Tibial nerve (tissue), 4 donors: ENCODE data around the gene PARP4. TPM values are rescaled to one million over a fixed set of nuclear protein-coding genes. Genes with fewer than 3 reads are reported as not detected.

Experiments used
- DNase-seq, 2 donors: peaks; one replicate each; pipeline ENCODE4 v3.0.0-alpha.2; 2019; ENCODE audit warnings: low spot score in 2 of 2
- H3K27ac ChIP-seq, 4 donors: fragments of 200-600 bp; sonication (generic) in 3 of 4; one replicate each; pipeline ENCODE4 v1.5.1; 2017 to 2019; ENCODE audit warnings: mild to moderate bottlenecking in 1 of 4
- H3K27me3 ChIP-seq, 2 donors: fragments of 200-600 bp; sonication (generic) in 1 of 2; one replicate each; pipeline versions ENCODE4 v1.5.1 to v1.6.0; 2017 to 2019
- H3K36me3 ChIP-seq, 3 donors: fragments of 200-600 bp; sonication (generic); one replicate each; pipeline ENCODE4 v1.5.1; 2018 to 2019
- H3K4me1 ChIP-seq, 4 donors: fragments of 200-600 bp; sonication (generic) in 3 of 4; one replicate each; pipeline ENCODE4 v1.5.1; 2017 to 2019
- H3K4me3 ChIP-seq, 4 donors: fragments of 200-600 bp; sonication (generic) in 3 of 4; one replicate each; pipeline ENCODE4 v1.5.1; 2017 to 2019; ENCODE audit warnings: mild to moderate bottlenecking in 1 of 4, moderate library complexity in 1 of 4
- H3K9me3 ChIP-seq, 4 donors: fragments of 200-600 bp; sonication (generic) in 3 of 4; one replicate each; pipeline ENCODE4 v1.5.1; 2017 to 2019
- EP300 ChIP-seq, 2 donors: sonication (generic); formaldehyde crosslinking; IDR thresholded peaks; one replicate each; pipeline ENCODE4 v1.6.1; 2017; ENCODE audit warnings: antibody characterized with exemption in 2 of 2, mild to moderate bottlenecking in 1 of 2
- POLR2A ChIP-seq, 2 donors: fragments of 450-650 bp; IDR thresholded peaks; one replicate each; pipeline ENCODE4 v1.6.1; 2017; ENCODE audit warnings: antibody characterized with exemption in 2 of 2, mild to moderate bottlenecking in 2 of 2, moderate library complexity in 2 of 2
- WGBS, 2 donors: methylation state at CpG; one replicate each; pipeline ENCODE4 v1.1.5; 2018; 5-methylcytosine and 5-hydroxymethylcytosine counted together
- total RNA-seq, 4 donors: library from RNA; depleted of rRNA; stranded (reverse); fragments of >200 nt; gene quantifications; one replicate each; pipeline ENCODE4 v1.1.0, GENCODE V29; 2016
- TF ChIP-seq, protein P1 (sequence below), 5 experiments: fragments of 200-600 bp in 3 of 5; fragments of 450-650 bp in 2 of 5; sonication (generic) in 3 of 5; IDR thresholded peaks; one replicate each; pipeline ENCODE4 v1.5.1; 2016 to 2019; ENCODE audit warnings: antibody characterized with exemption in 5 of 5, mild to moderate bottlenecking in 3 of 5, moderate library complexity in 2 of 5

The PARP4 gene
- total RNA-seq, 4 donors from 2014 or later = 44.4 to 51.0 (median 46.8) TPM

DNA sequence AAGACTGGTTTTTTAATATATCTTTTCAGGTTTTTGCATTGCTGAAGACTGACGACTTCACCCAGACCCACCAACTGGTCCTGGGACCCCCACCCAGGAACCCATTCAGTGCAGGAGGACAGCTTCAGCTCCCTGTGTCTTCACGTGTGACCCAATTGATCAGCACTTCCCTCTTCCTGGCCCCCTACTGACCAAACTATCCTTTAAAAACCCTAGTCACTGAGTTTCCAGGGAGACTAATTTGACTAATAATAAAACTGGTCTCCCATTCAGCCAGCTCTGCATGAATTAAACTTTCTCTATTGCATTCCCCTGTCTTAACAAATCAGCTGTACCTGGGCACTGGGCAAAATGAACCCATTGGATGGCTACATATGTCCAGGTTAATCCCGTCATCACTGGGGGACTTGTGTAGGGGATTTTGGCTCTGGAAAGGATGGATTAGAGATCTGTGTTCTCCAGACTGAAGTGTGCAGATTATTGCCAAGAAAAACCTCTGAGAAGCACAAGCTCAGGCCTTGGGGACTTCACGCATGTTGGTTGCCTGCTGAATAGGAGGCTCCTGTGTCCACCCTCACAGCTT, 16.3 kb upstream of the PARP4 start:
- Histone ChIP-seq H3K4me3 (no peak overlapping the region), H3K36me3 (no peaks in the 10 kb centered on the region), H3K9me3 (no peaks in the 10 kb centered on the region)

DNA sequence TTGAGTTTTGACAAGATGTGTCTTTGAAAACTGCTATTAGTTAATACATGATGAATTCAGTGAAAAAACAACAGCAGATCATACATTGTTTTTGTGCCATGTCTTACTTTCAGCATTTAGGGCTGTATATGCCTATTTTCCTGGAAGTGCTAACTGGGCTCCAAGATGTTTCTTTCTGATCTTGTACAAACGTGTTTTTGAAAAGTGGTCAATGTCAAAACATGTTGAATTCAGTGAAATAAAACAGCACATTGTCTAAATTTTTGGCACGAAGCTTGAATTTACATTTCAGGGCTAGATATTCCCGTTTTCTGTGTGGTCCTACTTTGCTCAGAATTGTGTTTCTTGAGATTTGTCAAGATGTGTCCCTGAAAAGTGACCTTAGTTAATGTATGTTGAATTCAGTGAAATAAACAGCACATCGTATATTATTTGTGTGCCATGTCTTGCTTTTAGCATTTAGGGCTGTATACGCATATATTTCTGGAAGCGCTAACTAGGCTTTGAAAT, 14.7 kb upstream of the PARP4 start:
- Histone ChIP-seq H3K9me3 (no peaks in the 10 kb centered on the region), H3K27me3 (peaks cover 0 to 10% of the 10 kb centered on the region in 2 donors), H3K4me1 (no peaks in the 10 kb centered on the region), H3K27ac (no peak overlapping the region), H3K36me3 (no peaks in the 10 kb centered on the region), H3K4me3 (no peak overlapping the region)
- TF ChIP-seq POLR2A (IDR thresholded peaks at IDR 0.05) (no peak), EP300 (IDR thresholded peaks at IDR 0.05) (no peak)
- TF ChIP-seq, protein P1, sequence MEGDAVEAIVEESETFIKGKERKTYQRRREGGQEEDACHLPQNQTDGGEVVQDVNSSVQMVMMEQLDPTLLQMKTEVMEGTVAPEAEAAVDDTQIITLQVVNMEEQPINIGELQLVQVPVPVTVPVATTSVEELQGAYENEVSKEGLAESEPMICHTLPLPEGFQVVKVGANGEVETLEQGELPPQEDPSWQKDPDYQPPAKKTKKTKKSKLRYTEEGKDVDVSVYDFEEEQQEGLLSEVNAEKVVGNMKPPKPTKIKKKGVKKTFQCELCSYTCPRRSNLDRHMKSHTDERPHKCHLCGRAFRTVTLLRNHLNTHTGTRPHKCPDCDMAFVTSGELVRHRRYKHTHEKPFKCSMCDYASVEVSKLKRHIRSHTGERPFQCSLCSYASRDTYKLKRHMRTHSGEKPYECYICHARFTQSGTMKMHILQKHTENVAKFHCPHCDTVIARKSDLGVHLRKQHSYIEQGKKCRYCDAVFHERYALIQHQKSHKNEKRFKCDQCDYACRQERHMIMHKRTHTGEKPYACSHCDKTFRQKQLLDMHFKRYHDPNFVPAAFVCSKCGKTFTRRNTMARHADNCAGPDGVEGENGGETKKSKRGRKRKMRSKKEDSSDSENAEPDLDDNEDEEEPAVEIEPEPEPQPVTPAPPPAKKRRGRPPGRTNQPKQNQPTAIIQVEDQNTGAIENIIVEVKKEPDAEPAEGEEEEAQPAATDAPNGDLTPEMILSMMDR (IDR thresholded peaks at IDR 0.05) = no peak
- WGBS, 2 donors = 52 to 58% methylated on average over 6 of the region's 6 CpGs
- DNase-seq = no peak

More for the DNA sequence above, 16.3 kb upstream of the PARP4 start:
- TF ChIP-seq, protein P1 (IDR thresholded peaks at IDR 0.05) = no peak
- TF ChIP-seq POLR2A (IDR thresholded peaks at IDR 0.05) = no peak
- TF ChIP-seq EP300 (IDR thresholded peaks at IDR 0.05) = no peak
- whole genome bisulfite sequencing, 2 donors = 68 to 83% methylated on average over 4 of the region's 4 CpGs
- no peak overlapping the region for H3K27ac ChIP-seq
- H3K4me1 ChIP-seq = no peaks in the 10 kb centered on the region
- no peak for DNase-seq
- peaks cover 0 to 10% of the 10 kb centered on the region in 2 donors for H3K27me3 ChIP-seq

DNA sequence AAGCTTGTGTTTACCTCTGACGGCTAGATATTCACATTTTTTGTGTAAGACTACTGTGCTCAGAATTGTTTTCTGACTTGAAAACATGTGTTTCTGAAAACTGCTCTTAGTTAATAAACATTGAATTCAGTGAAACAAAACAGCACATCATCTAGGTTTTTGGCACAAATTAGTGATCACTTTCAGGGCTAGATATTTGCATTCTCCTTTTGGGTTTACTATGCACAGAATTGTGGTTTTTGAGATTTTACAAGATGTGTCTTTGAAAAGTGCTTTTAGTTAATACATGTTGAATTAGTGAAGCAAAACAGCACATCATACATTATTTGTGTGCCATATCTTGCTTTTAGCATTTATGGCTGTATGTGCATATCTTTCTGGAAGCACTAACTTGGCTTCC, 8.2 kb upstream of the PARP4 start:
- H3K9me3 ChIP-seq = no peaks in the 10 kb centered on the region
- no peak overlapping the region for H3K4me3 ChIP-seq
- H3K27me3 ChIP-seq = no peaks in the 10 kb centered on the region
- DNase-seq = no peak
- no peaks in the 10 kb centered on the region for H3K4me1 ChIP-seq
- H3K27ac ChIP-seq = no peak overlapping the region
- no peak for TF ChIP-seq POLR2A (IDR thresholded peaks at IDR 0.05)
- TF ChIP-seq, protein P1 (IDR thresholded peaks at IDR 0.05) = no peak
- 88 to 91% methylated on average over 1 of the region's 1 CpG for WGBS, 2 donors
- no peaks in the 10 kb centered on the region for H3K36me3 ChIP-seq

DNA sequence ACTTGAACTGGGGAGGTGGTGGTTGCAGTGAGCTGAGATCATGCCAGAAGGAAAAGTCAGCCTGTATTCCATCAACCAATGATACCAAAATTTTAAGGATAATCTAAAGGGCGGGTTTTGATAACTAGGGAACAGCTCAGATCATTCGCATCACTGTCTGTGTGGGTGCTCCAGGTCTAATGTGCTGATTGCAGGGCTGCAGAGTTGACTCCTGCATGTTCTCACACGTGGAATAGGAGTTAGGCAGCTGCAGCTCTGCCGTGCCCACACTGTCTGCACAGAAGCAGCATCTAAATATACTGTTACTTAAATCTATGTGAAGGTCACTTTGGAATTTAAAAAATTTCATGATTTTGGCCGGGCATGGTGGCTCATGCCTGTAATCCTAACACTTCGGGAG, 4.3 kb upstream of the PARP4 start:
- H3K9me3 ChIP-seq = no peaks in the 10 kb centered on the region
- WGBS, 2 donors = 83 to 90% methylated on average over 6 of the region's 6 CpGs
- no peak for DNase-seq
- H3K27me3 ChIP-seq = no peaks in the 10 kb centered on the region
- no peak overlapping the region for H3K4me3 ChIP-seq
- TF ChIP-seq POLR2A (IDR thresholded peaks at IDR 0.05) (no peak), EP300 (IDR thresholded peaks at IDR 0.05) (no peak)
- TF ChIP-seq, protein P1 (IDR thresholded peaks at IDR 0.05) = no peak
- no peak overlapping the region for H3K27ac ChIP-seq
- peaks cover 0 to 6% (median 0%) of the 10 kb centered on the region in 4 donors for H3K4me1 ChIP-seq
- no peaks in the 10 kb centered on the region for H3K36me3 ChIP-seq

DNA sequence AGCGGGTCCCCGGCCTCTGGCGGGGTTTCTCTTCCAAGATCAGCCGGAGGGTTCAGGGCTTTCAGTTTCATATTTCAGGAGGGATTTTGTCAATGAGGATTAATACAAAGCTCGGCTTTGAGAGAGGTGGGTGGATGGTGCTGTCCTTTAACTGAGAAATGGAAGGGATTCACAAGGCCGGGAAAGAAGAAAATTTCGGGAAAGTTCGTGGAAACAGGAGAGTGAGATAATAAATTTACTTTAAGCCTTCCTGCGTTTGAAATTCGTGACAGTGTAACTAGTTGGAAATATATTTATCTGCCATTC, 283 bp upstream of the PARP4 start:
- Histone ChIP-seq H3K9me3 (no peaks in the 10 kb centered on the region), H3K27me3 (no peaks in the 10 kb centered on the region), H3K27ac (peak overlapping the region; percentile 68 to 96 (median 88)), H3K4me3 (peak overlapping the region; percentile 53 to 96 (median 78)), H3K4me1 (peaks cover 0 to 31% (median 0%) of the 10 kb centered on the region in 4 donors), H3K36me3 (no peaks in the 10 kb centered on the region)
- DNase-seq = no peak
- TF ChIP-seq POLR2A (IDR thresholded peaks at IDR 0.05) (no peak), EP300 (IDR thresholded peaks at IDR 0.05) (no peak)
- TF ChIP-seq, protein P1 (IDR thresholded peaks at IDR 0.05) = no peak
- 0 to 1% methylated on average over 10 of the region's 10 CpGs for WGBS, 2 donors
